GM23338 (cell line): ENCODE data around the gene PHACTR2. TPM values are rescaled to one million over a fixed set of nuclear protein-coding genes. Genes with fewer than 3 reads are reported as not detected.
"Not testable (repeated sequence)": the region's sequence is repeated elsewhere in the genome, so short reads cannot be mapped to it uniquely, and the experiment has no call there.

Experiments
- ATAC-seq: fragments of 200-7000 bp; cut with Tn5 transposase; 3 replicates; pipeline ENCODE4 v1.9.1; 2020
- DNase-seq: peaks from one replicate; pipeline ENCODE4 v3.0.0-alpha.2; 2015; ENCODE audit warnings: low spot score
- H2AFZ ChIP-seq: fragments of 200-600 bp; sonication (generic); 2 replicates; pipeline ENCODE4 v1.8.0; 2016; ENCODE audit warnings: antibody characterized with exemption, mild to moderate bottlenecking, moderate library complexity
- H3F3A ChIP-seq: fragments of 200-600 bp; sonication (generic); replicated peaks from 2 replicates; pipeline ENCODE4 v1.8.0; 2017; ENCODE audit warnings: antibody characterized with exemption, mixed run types, low read depth
- H3K27ac ChIP-seq: fragments of 200-600 bp; sonication (generic); 2 replicates; pipeline ENCODE4 v1.6.1; 2016; ENCODE audit warnings: low read depth
- H3K27me3 ChIP-seq: fragments of 200-600 bp; sonication (generic); 2 replicates; pipeline ENCODE4 v1.8.0; 2016; ENCODE audit warnings: mild to moderate bottlenecking, mixed run types, moderate library complexity; ENCODE audit not compliant: insufficient read depth
- H3K36me3 ChIP-seq: fragments of 200-600 bp; sonication (generic); 2 replicates; pipeline ENCODE4 v1.8.0; 2016; ENCODE audit warnings: mild to moderate bottlenecking; ENCODE audit not compliant: insufficient read depth
- H3K4me1 ChIP-seq: fragments of 200-600 bp; sonication (generic); 2 replicates; pipeline ENCODE4 v1.8.0; 2016; ENCODE audit warnings: mild to moderate bottlenecking, moderate library complexity; ENCODE audit not compliant: insufficient read depth
- H3K4me2 ChIP-seq: fragments of 200-600 bp; sonication (generic); 2 replicates; pipeline ENCODE4 v1.7.1; 2017; ENCODE audit warnings: mixed run types
- H3K4me3 ChIP-seq: fragments of 200-600 bp; sonication (generic); 2 replicates; pipeline ENCODE4 v1.6.1; 2016; ENCODE audit warnings: mixed run types
- H3K79me2 ChIP-seq: fragments of 200-600 bp; sonication (generic); replicated peaks from 2 replicates; pipeline ENCODE4 v1.8.0; 2017; ENCODE audit warnings: mild to moderate bottlenecking; ENCODE audit not compliant: insufficient read depth
- H3K9me2 ChIP-seq: fragments of 200-600 bp; sonication (generic); 2 replicates; pipeline ENCODE4 v1.8.0; 2017; ENCODE audit not compliant: insufficient read depth
- H4K20me1 ChIP-seq: fragments of 200-600 bp; sonication (generic); replicated peaks from 2 replicates; pipeline ENCODE4 v1.8.0; 2017; ENCODE audit warnings: mild to moderate bottlenecking; ENCODE audit not compliant: insufficient read depth
- H3K27ac Mint-ChIP-seq: 2 replicates; pipeline ENCODE4 v1.8.0; 2020; ENCODE audit warnings: inconsistent platforms, mild to moderate bottlenecking, moderate library complexity, mixed read lengths
- H3K27me3 Mint-ChIP-seq: 3 replicates; pipeline ENCODE4 v1.8.0; 2022; ENCODE audit warnings: low read depth, mild to moderate bottlenecking, moderate library complexity, mixed read lengths, inconsistent platforms; ENCODE audit not compliant: insufficient read depth, poor library complexity
- H3K36me3 Mint-ChIP-seq: 3 replicates; pipeline ENCODE4 v1.8.0; 2021; ENCODE audit warnings: low read depth, mild to moderate bottlenecking, inconsistent platforms, moderate library complexity, mixed read lengths
- H3K4me1 Mint-ChIP-seq: 3 replicates; pipeline ENCODE4 v1.8.0; 2020; ENCODE audit warnings: mild to moderate bottlenecking, inconsistent platforms, mixed read lengths
- H3K4me3 Mint-ChIP-seq: 3 replicates; pipeline ENCODE4 v1.8.0; 2021; ENCODE audit warnings: moderate library complexity, mild to moderate bottlenecking, inconsistent platforms, mixed read lengths
- H3K9me3 Mint-ChIP-seq: 3 replicates; pipeline ENCODE4 v1.8.0; 2020; ENCODE audit warnings: moderate library complexity, mild to moderate bottlenecking, inconsistent platforms, mixed read lengths
- CREB1 ChIP-seq: fragments of 250-450 bp; sonication (Bioruptor Pico); IDR thresholded peaks from 2 replicates; pipeline ENCODE4 v1.5.0; 2020; ENCODE audit warnings: low read depth, mild to moderate bottlenecking, moderate library complexity
- EZH2 ChIP-seq: fragments of 200-600 bp; sonication (generic); IDR thresholded peaks from one replicate; pipeline ENCODE4 v1.8.0; 2017; ENCODE audit warnings: antibody characterized with exemption, mild to moderate bottlenecking, low read depth; ENCODE audit not compliant: unreplicated experiment
- JUNB ChIP-seq: IDR thresholded peaks from one replicate; pipeline ENCODE4 v1.6.1; 2016; ENCODE audit warnings: antibody characterized with exemption; ENCODE audit not compliant: unreplicated experiment
- ZNF114 ChIP-seq: fragments of 250-450 bp; sonication (Bioruptor Pico); IDR thresholded peaks from 2 replicates; pipeline ENCODE4 v1.5.0; 2020; ENCODE audit warnings: mild to moderate bottlenecking, moderate library complexity
- ZNF331 ChIP-seq: fragments of 250-450 bp; sonication (Bioruptor Pico); IDR thresholded peaks from 2 replicates; pipeline ENCODE4 v1.5.0; 2020; ENCODE audit warnings: low read depth, mild to moderate bottlenecking, moderate library complexity
- ZNF462 ChIP-seq: fragments of 250-450 bp; sonication (Bioruptor Pico); IDR thresholded peaks from 2 replicates; pipeline ENCODE4 v1.5.0; 2020; ENCODE audit warnings: mild to moderate bottlenecking, moderate library complexity
- polyA plus RNA-seq: library from polyadenylated mRNA; unstranded; fragments of >200 nt; fragmentation: Nextera tagmentation; extraction: Ambion mirVana; gene quantifications from 2 replicates; pipeline ENCODE4 v1.2.1, GENCODE V29; 2016
- total RNA-seq: library from RNA; depleted of rRNA; stranded (reverse); fragments of >200 nt; shearing (Covaris generic); gene quantifications from 2 replicates; pipeline ENCODE4 v1.2.3, GENCODE V29; 2014
- TF ChIP-seq, protein P1 (sequence below): IDR thresholded peaks from 2 replicates; pipeline ENCODE4 v1.6.1; 2016; ENCODE audit warnings: antibody characterized with exemption
- TF ChIP-seq, protein P2 (sequence below): IDR thresholded peaks from one replicate; pipeline ENCODE4 v1.6.1; 2018; ENCODE audit warnings: antibody characterized with exemption; ENCODE audit not compliant: unreplicated experiment

PHACTR2 gene
- total and polyA plus RNA-seq, 2 experiments from 2014 or later = 67.7 to 105 TPM

GRCh38 chr6:143657809-143658208 is 20.0 kb upstream of the PHACTR2 start:
- ATAC-seq = no peak
- H3K36me3 ChIP-seq = peaks cover 7% of the 10 kb centered on the region
- TF ChIP-seq ZNF114 (CRISPR knock-in tag) (no peak), JUNB (no peak), CREB1 (CRISPR knock-in tag) (no peak), ZNF462 (CRISPR knock-in tag) (no peak), ZNF331 (no peak), EZH2 (no peak)
- TF ChIP-seq, protein P1, sequence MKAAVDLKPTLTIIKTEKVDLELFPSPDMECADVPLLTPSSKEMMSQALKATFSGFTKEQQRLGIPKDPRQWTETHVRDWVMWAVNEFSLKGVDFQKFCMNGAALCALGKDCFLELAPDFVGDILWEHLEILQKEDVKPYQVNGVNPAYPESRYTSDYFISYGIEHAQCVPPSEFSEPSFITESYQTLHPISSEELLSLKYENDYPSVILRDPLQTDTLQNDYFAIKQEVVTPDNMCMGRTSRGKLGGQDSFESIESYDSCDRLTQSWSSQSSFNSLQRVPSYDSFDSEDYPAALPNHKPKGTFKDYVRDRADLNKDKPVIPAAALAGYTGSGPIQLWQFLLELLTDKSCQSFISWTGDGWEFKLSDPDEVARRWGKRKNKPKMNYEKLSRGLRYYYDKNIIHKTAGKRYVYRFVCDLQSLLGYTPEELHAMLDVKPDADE = no peak
- TF ChIP-seq, protein P2, sequence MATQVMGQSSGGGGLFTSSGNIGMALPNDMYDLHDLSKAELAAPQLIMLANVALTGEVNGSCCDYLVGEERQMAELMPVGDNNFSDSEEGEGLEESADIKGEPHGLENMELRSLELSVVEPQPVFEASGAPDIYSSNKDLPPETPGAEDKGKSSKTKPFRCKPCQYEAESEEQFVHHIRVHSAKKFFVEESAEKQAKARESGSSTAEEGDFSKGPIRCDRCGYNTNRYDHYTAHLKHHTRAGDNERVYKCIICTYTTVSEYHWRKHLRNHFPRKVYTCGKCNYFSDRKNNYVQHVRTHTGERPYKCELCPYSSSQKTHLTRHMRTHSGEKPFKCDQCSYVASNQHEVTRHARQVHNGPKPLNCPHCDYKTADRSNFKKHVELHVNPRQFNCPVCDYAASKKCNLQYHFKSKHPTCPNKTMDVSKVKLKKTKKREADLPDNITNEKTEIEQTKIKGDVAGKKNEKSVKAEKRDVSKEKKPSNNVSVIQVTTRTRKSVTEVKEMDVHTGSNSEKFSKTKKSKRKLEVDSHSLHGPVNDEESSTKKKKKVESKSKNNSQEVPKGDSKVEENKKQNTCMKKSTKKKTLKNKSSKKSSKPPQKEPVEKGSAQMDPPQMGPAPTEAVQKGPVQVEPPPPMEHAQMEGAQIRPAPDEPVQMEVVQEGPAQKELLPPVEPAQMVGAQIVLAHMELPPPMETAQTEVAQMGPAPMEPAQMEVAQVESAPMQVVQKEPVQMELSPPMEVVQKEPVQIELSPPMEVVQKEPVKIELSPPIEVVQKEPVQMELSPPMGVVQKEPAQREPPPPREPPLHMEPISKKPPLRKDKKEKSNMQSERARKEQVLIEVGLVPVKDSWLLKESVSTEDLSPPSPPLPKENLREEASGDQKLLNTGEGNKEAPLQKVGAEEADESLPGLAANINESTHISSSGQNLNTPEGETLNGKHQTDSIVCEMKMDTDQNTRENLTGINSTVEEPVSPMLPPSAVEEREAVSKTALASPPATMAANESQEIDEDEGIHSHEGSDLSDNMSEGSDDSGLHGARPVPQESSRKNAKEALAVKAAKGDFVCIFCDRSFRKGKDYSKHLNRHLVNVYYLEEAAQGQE = no peak

GRCh38 chr6:143660170-143660569 is 17.6 kb upstream of the PHACTR2 start:
- not testable (repeated sequence) for ATAC-seq, H3K4me3 ChIP-seq

More at GRCh38 chr6:143657809-143658208, 20.0 kb upstream of the PHACTR2 start:
- Mint-ChIP-seq H3K9me3 (peaks cover 31% of the 10 kb centered on the region), H3K4me1 (peaks cover 5% of the 10 kb centered on the region; the same call in 1 of the 3 replicates), H3K4me3 (no peak overlapping the region), H3K36me3 (peaks cover 17% of the 10 kb centered on the region), H3K27ac (no peak overlapping the region), H3K27me3 (no peaks in the 10 kb centered on the region)
- Histone ChIP-seq H4K20me1 (no peaks in the 10 kb centered on the region), H3K4me2 (no peak overlapping the region), H3K27ac (no peak overlapping the region), H3K27me3 (no peaks in the 10 kb centered on the region), H3K9me2 (no peaks in the 10 kb centered on the region), H3K4me3 (no peak overlapping the region), H3K79me2 (no peaks in the 10 kb centered on the region), H2AFZ (no peak overlapping the region), H3F3A (no peaks in the 10 kb centered on the region), H3K4me1 (no peaks in the 10 kb centered on the region)
- no peak for DNase-seq

More at GRCh38 chr6:143660170-143660569, 17.6 kb upstream of the PHACTR2 start:
- not testable (repeated sequence) for H3K4me2 ChIP-seq, H3K27ac ChIP-seq, H3K9me2 ChIP-seq, H3K27me3 ChIP-seq, H3F3A ChIP-seq, H3K27me3 Mint-ChIP-seq, H3K4me3 Mint-ChIP-seq, H3K4me1 ChIP-seq, DNase-seq, H3K27ac Mint-ChIP-seq, H3K79me2 ChIP-seq, H4K20me1 ChIP-seq, H2AFZ ChIP-seq, H3K36me3 ChIP-seq, H3K4me1 Mint-ChIP-seq
- Mint-ChIP-seq H3K9me3 (peaks cover 31% of the 10 kb centered on the region), H3K36me3 (peaks cover 17% of the 10 kb centered on the region)
